ENCODE measurements around the gene STPG3. TPM values are rescaled to one million over a fixed set of nuclear protein-coding genes. Genes with fewer than 3 reads are reported as not detected.

STPG3 gene
- not detected in 2 replicates for total RNA-seq (2021; fragmentation: NEBNext Ultra II Directional; extraction: Animal tissue kit (Norgen Biotek cat#: 25700))
- 0.14 TPM in 1 of 2 replicates, not detected in the other for polyA plus RNA-seq (2011; rRNA removed)
- not detected for polyA plus RNA-seq (2011; cell fraction: cytosol; rRNA removed)
- polyA plus RNA-seq (2011; cell fraction: nucleus; rRNA removed): 0.43 TPM
- polyA plus RNA-seq (2012, experiment 1 of 2): 0.42 to 0.67 TPM (median 0.61 TPM) in 3 of 4 replicates, not detected in the other
- polyA plus RNA-seq (2012, experiment 2 of 2): 0.30 TPM
- 0.06 TPM for polyA plus RNA-seq (2013, experiment 1 of 2)
- polyA plus RNA-seq (2013, experiment 2 of 2): not detected
- polyA minus RNA-seq (2011; rRNA and poly(A)+ RNA removed): not detected in 2 replicates
- not detected for polyA minus RNA-seq (2011; cell fraction: cytosol; rRNA and poly(A)+ RNA removed)
- not detected for polyA minus RNA-seq (2011; cell fraction: nucleus; rRNA and poly(A)+ RNA removed)
- long read RNA-seq, experiment 1: 0 reads
- long read RNA-seq, experiment 2: 0 reads

GRCh38 chr9:137251194-137251461 lies at the start of gene STPG3:
TSS of gene STPG3 (plus strand) at chr9:137251286. CDS start at chr9:137251287, 1 bp downstream.
- Histone ChIP-seq H3K23me2 (ENCODE audit: low read depth, low read length) (peaks cover 14% of the 10 kb centered on the region; the same call in 1 of the 2 replicates), H2BK20ac (ENCODE audit: low read length) (no peak within 1 kb of the TSS), H4K20me1 (replicated peaks in 1 of 2; ENCODE audit: control insufficient read depth in 1 of 2, insufficient read depth in 2 of 2, low read length in 2 of 2) (peaks cover 0 to 3% of the 10 kb centered on the region in 2 experiments), H3K9ac (replicated peaks in 1 of 4; ENCODE audit: extremely low read depth in 1 of 4, low read depth in 3 of 4, low read length in 3 of 4) (no peak within 1 kb of the TSS), H3K9me3 (ENCODE audit: insufficient read depth in 2 of 2, low read depth in 1 of 2, low read length in 1 of 2) (no peaks in the 10 kb centered on the region), H3K4me3 (ENCODE audit: extremely low read depth in 1 of 4, insufficient read depth in 2 of 4, low read depth in 3 of 4, low read length in 4 of 4) (no peak within 1 kb of the TSS), H3K4me1 (replicated peaks in 1 of 4; ENCODE audit: control insufficient read depth in 3 of 4, insufficient read depth in 4 of 4, low read length in 3 of 4) (peaks cover 0 to 16% (median 13%) of the 10 kb centered on the region in 4 experiments; a peak in 5 of 7 replicates), H2BK120ac (replicated peaks; ENCODE audit: low read depth, low read length) (no peak within 1 kb of the TSS), H3K4me2 (ENCODE audit: insufficient read depth in 1 of 2, low read depth in 2 of 2, low read length in 2 of 2) (0 out of 4 replicates have a peak within 1 kb of the TSS, but pooled peaks of 1 of the 2 experiments have one; percentile 28), H3K18ac (ENCODE audit: extremely low read depth, low read length) (peak within 1 kb of the TSS; percentile 48; the same call in 1 of the 2 replicates), H3K23ac (ENCODE audit: insufficient read length) (no peak within 1 kb of the TSS), H4K5ac (ENCODE audit: insufficient read length, low read depth, low read length) (no peak within 1 kb of the TSS), H2AFZ (ENCODE audit: low read length) (no peak within 1 kb of the TSS), H4K91ac (replicated peaks; ENCODE audit: insufficient read length, low read length) (no peak within 1 kb of the TSS), H3K79me1 (ENCODE audit: low read depth, low read length) (peaks cover 3% of the 10 kb centered on the region; the same call in 1 of the 2 replicates), H3K56ac (replicated peaks; ENCODE audit: insufficient read length, low read depth, low read length) (no peak within 1 kb of the TSS), H2AK5ac (ENCODE audit: low read depth, low read length) (peak within 1 kb of the TSS; percentile 83; the same call in 1 of the 2 replicates), H3K79me2 (ENCODE audit: control insufficient read depth in 1 of 2, insufficient read depth in 2 of 2, low read length in 2 of 2) (peaks cover 0 to 6% of the 10 kb centered on the region in 2 experiments; a peak in 2 of 4 replicates), H3K14ac (ENCODE audit: insufficient read length) (no peak within 1 kb of the TSS), H2BK12ac (ENCODE audit: low read depth, low read length) (no peak within 1 kb of the TSS), H4K8ac (ENCODE audit: extremely low read depth, insufficient read depth, low read length) (peak within 1 kb of the TSS; percentile 74; the same call in 1 of the 2 replicates), H3K27ac (ENCODE audit: low read depth, low read length) (no peak within 1 kb of the TSS), H3K4ac (replicated peaks; ENCODE audit: insufficient read length, low read depth, low read length) (peak within 1 kb of the TSS; percentile 85), H2BK15ac (ENCODE audit: low read length) (no peak within 1 kb of the TSS; the same call in 1 of the 2 replicates), H3K36me3 (ENCODE audit: control insufficient read depth in 2 of 4, insufficient read depth in 4 of 4, low read length in 3 of 4) (no peaks in the 10 kb centered on the region), H2BK5ac (ENCODE audit: low read depth, low read length) (0 out of 2 replicates have a peak within 1 kb of the TSS, but pooled peaks have one; percentile 44), H3K27me3 (replicated peaks in 1 of 4; ENCODE audit: control insufficient read depth in 3 of 4, extremely low read depth in 1 of 4, insufficient read depth in 3 of 4, low read length in 3 of 4) (peaks cover 0 to 7% (median 0%) of the 10 kb centered on the region in 4 experiments; a peak in 3 of 7 replicates)
- DNase-seq (ENCODE audit: low read depth in 1 of 2, low spot score in 2 of 2) (no peak), FAIRE-seq (no peak)
- TF ChIP-seq KDM5A (IDR thresholded peaks at IDR 0.05; ENCODE audit: low read length) (no peak), CBX8 (IDR thresholded peaks at IDR 0.05; ENCODE audit: borderline replicate concordance, low read depth, low read length) (no peak), RBBP5 (IDR thresholded peaks at IDR 0.05; ENCODE audit: borderline replicate concordance, low read depth, low read length) (no peak), SIX5 (IDR thresholded peaks at IDR 0.05; ENCODE audit: low read depth, low read length) (no peak)
- 79% methylated on average over 3 of the region's 4 CpGs; no CpG with 5 or more reads in 1 of the 2 experiments for WGBS, 2 experiments (ENCODE audit: extremely low coverage in 1 of 2, insufficient coverage in 1 of 2, insufficient read length in 1 of 2, insufficient replicate concordance in 2 of 2, low coverage in 1 of 2, low lambda C conversion rate in 2 of 2, missing lambda C conversion rate in 1 of 2)
- ChIA-PET CTCF (ENCODE audit: partially characterized antibody) (interaction anchor here (0.7 to 1.0 kb wide), 3 partner anchors 9 to 58 kb away, joined by 3 read pairs; partner anchors contain the start of gene TOR4A), POLR2A (ENCODE audit: partially characterized antibody) (interaction anchor here (47.8 to 69.9 kb wide), 2 partner anchors 6 to 16 kb away, joined by 1462 read pairs; partner anchors contain the start of genes CYSRT1, NDOR1, NELFB and RNF208)

All from H1 (cell line).